ENCODE results near the gene ATP2A2. TPM values are rescaled to one million over a fixed set of nuclear protein-coding genes. Genes with fewer than 3 reads are reported as not detected.

ATP2A2 gene
- total and polyA plus RNA-seq, 2 of the 8 experiments (the other 6 are each of a cell fraction or from before 2014, with no cell fraction given) = 86.1 to 271 TPM

DNA sequence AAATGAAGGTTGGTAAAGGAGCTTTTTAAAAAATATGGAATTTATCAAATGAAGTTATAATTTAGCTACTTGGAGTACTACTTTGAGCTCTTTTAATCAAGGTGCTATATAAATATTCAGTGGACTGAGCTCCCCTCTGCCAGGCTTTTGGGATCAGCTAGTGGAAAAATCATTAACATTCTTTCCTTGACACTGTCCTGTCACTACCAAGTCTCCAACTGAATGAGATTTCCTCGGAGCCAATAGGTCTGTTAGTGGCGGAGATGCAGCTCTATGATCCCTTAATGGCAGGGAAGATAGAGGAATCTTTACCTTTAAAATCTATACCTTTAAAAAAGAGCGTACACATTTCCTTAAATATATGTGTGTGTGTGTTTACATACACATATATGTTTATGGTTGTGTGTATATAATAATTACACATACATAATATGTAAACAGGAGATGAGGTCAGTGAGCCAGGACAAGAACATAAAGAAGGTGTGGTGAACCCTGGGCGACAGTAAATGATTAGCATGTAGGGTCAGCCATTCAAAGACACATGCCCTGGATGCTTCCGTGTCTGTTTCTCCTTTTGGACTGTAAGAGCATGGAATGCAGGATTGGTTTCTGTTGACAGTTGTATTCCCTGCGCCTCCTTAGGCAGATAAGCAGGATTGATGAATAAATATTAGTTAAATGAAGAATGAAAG, 47.7 kb upstream of the ATP2A2 start:
- FAIRE-seq (no peak), DNase-seq (ENCODE audit: low read depth in 1 of 2, low spot score in 2 of 2) (no peak)
- no peaks in the 10 kb centered on the region for H3K79me1 ChIP-seq (ENCODE audit: low read depth, low read length)
- H3K14ac ChIP-seq (ENCODE audit: insufficient read length) = no peak overlapping the region
- ChIA-PET CTCF (ENCODE audit: partially characterized antibody) (interaction anchor here (1.1 to 1.3 kb wide), 2 partner anchors 8 to 13 kb away, joined by 3 to 4 read pairs; no protein-coding TSS in a partner anchor), POLR2A (ENCODE audit: partially characterized antibody) (no interaction called here)
- WGBS, 2 experiments (ENCODE audit: extremely low coverage in 1 of 2, insufficient coverage in 1 of 2, insufficient read length in 1 of 2, insufficient replicate concordance in 2 of 2, low coverage in 1 of 2, low lambda C conversion rate in 2 of 2, missing lambda C conversion rate in 1 of 2) = 95% methylated on average over 6 of the region's 6 CpGs; no CpG with 5 or more reads in 1 of the 2 experiments
- H3K4me2 ChIP-seq (ENCODE audit: insufficient read depth in 1 of 2, low read depth in 2 of 2, low read length in 2 of 2) = no peak overlapping the region
- H3K9me3 ChIP-seq (ENCODE audit: insufficient read depth in 2 of 2, low read depth in 1 of 2, low read length in 1 of 2) = no peaks in the 10 kb centered on the region
- no peaks in the 10 kb centered on the region for H3K23me2 ChIP-seq (ENCODE audit: low read depth, low read length)
- no peak overlapping the region for H2BK12ac ChIP-seq (ENCODE audit: low read depth, low read length)
- H3K27ac ChIP-seq (ENCODE audit: low read depth, low read length) = no peak overlapping the region
- H3K79me2 ChIP-seq (ENCODE audit: control insufficient read depth in 1 of 2, insufficient read depth in 2 of 2, low read length in 2 of 2) = no peaks in the 10 kb centered on the region
- no peaks in the 10 kb centered on the region for H3K4me1 ChIP-seq (replicated peaks in 1 of 4; ENCODE audit: control insufficient read depth in 3 of 4, insufficient read depth in 4 of 4, low read length in 3 of 4)
- no peak overlapping the region for H3K9ac ChIP-seq (replicated peaks in 1 of 4; ENCODE audit: extremely low read depth in 1 of 4, low read depth in 3 of 4, low read length in 3 of 4)
- H4K91ac ChIP-seq (replicated peaks; ENCODE audit: insufficient read length, low read length) = no peak overlapping the region
- no peak overlapping the region for H2BK20ac ChIP-seq (ENCODE audit: low read length)
- H3K27me3 ChIP-seq (replicated peaks in 1 of 4; ENCODE audit: control insufficient read depth in 3 of 4, extremely low read depth in 1 of 4, insufficient read depth in 3 of 4, low read length in 3 of 4) = no peaks in the 10 kb centered on the region
- no peak overlapping the region for H4K8ac ChIP-seq (ENCODE audit: extremely low read depth, insufficient read depth, low read length)
- no peak overlapping the region for H2BK15ac ChIP-seq (ENCODE audit: low read length)
- H3K18ac ChIP-seq (ENCODE audit: extremely low read depth, low read length) = no peak overlapping the region
- H2AK5ac ChIP-seq (ENCODE audit: low read depth, low read length) = no peak overlapping the region
- H3K4ac ChIP-seq (replicated peaks; ENCODE audit: insufficient read length, low read depth, low read length) = no peak overlapping the region
- no peak overlapping the region for H4K5ac ChIP-seq (ENCODE audit: insufficient read length, low read depth, low read length)
- no peak overlapping the region for H2AFZ ChIP-seq (ENCODE audit: low read length)
- no peak overlapping the region for H3K56ac ChIP-seq (replicated peaks; ENCODE audit: insufficient read length, low read depth, low read length)
- H2BK120ac ChIP-seq (replicated peaks; ENCODE audit: low read depth, low read length) = no peak overlapping the region
- no peak overlapping the region for H3K23ac ChIP-seq (ENCODE audit: insufficient read length)
- no peaks in the 10 kb centered on the region for H3K36me3 ChIP-seq (ENCODE audit: control insufficient read depth in 2 of 4, insufficient read depth in 4 of 4, low read length in 3 of 4)
- H3K4me3 ChIP-seq (ENCODE audit: extremely low read depth in 1 of 4, insufficient read depth in 2 of 4, low read depth in 3 of 4, low read length in 4 of 4) = no peak overlapping the region
- no peak overlapping the region for H2BK5ac ChIP-seq (ENCODE audit: low read depth, low read length)
- no peaks in the 10 kb centered on the region for H4K20me1 ChIP-seq (replicated peaks in 1 of 2; ENCODE audit: control insufficient read depth in 1 of 2, insufficient read depth in 2 of 2, low read length in 2 of 2)
- TF ChIP-seq CEBPB (IDR thresholded peaks at IDR 0.05; ENCODE audit: low read depth, low read length) = no peak
- no peak for TF ChIP-seq CHD1 (IDR thresholded peaks at IDR 0.05; ENCODE audit: low read depth, low read length)
